Measurements from ENCODE around the gene LRRC26. TPM values are rescaled to one million over a fixed set of nuclear protein-coding genes. Genes with fewer than 3 reads are reported as not detected.

The LRRC26 gene
- total and polyA plus RNA-seq, 2 of the 13 experiments (the other 11 are each of a cell fraction or from before 2014, with no cell fraction given) = not detected

DNA sequence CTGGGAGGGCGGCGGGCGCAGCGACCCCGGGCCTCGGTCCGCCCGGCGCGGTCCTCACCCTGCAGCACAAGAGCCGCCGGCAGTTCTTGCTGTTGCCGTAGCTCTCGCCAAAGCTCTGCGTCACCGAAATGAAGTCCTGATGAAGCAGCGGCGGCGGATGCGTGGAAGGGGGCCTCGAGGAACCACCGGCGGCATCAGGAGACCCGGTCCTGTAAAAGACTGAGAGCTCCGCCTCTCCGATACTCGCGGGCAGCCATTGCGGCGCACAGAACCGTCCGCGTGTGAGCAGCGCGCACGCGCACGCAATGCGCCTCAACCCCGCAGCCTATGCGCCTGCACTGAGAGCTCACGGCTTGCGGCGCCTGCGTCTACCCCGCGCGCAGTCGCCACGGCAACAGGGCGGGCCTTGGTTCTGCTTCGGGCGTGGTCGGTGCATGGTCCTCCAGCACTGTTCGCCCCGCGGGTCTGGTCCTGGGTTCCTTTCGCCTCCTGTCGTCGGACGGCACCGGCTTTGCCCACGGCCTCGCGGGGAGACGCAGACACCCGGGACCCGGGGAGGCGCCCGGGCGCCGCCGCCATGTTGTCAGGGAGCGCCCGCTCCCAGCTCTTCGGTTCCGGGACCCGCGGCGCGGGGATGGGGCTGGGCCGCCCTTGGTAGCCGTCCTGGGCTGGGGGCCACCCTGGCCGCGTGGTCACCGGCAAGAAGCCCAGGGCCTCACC lies 40.2 kb downstream of the LRRC26 start (continued):
- TF ChIP-seq, protein P1, sequence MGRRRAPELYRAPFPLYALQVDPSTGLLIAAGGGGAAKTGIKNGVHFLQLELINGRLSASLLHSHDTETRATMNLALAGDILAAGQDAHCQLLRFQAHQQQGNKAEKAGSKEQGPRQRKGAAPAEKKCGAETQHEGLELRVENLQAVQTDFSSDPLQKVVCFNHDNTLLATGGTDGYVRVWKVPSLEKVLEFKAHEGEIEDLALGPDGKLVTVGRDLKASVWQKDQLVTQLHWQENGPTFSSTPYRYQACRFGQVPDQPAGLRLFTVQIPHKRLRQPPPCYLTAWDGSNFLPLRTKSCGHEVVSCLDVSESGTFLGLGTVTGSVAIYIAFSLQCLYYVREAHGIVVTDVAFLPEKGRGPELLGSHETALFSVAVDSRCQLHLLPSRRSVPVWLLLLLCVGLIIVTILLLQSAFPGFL (CRISPR knock-in tag; IDR thresholded peaks at IDR 0.05) = no peak
- TF ChIP-seq ZBTB20 (CRISPR knock-in tag; IDR thresholded peaks at IDR 0.05; ENCODE audit: borderline replicate concordance, low read depth) (peak; percentile 56; the same call in 1 of the 2 replicates), ZFP36L1 (CRISPR knock-in tag; IDR thresholded peaks at IDR 0.05) (no peak), ZNF713 (CRISPR knock-in tag; IDR thresholded peaks at IDR 0.05) (no peak; the same call in 1 of the 2 replicates), RARA (CRISPR knock-in tag; IDR thresholded peaks at IDR 0.05) (no peak; the same call in 1 of the 2 replicates), ZNF720 (CRISPR knock-in tag; IDR thresholded peaks at IDR 0.05) (no peak), RERE (CRISPR knock-in tag; IDR thresholded peaks at IDR 0.05; ENCODE audit: low read depth) (no peak), RAD51 (IDR thresholded peaks at IDR 0.05; ENCODE audit: borderline replicate concordance) (no peak), TBX2 (CRISPR knock-in tag; IDR thresholded peaks at IDR 0.05; ENCODE audit: borderline replicate concordance) (peak; percentile 58), NR2C2 (CRISPR knock-in tag; IDR thresholded peaks at IDR 0.05; ENCODE audit: borderline replicate concordance) (peak; percentile 46; the same call in 1 of the 2 replicates), ZFP90 (CRISPR knock-in tag; IDR thresholded peaks at IDR 0.05; ENCODE audit: borderline replicate concordance) (no peak)
- TF ChIP-seq, protein P2, sequence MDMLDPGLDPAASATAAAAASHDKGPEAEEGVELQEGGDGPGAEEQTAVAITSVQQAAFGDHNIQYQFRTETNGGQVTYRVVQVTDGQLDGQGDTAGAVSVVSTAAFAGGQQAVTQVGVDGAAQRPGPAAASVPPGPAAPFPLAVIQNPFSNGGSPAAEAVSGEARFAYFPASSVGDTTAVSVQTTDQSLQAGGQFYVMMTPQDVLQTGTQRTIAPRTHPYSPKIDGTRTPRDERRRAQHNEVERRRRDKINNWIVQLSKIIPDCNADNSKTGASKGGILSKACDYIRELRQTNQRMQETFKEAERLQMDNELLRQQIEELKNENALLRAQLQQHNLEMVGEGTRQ (IDR thresholded peaks at IDR 0.05; ENCODE audit: low read depth, low read length) = no peak
- TF ChIP-seq, protein P2 (CRISPR knock-in tag; IDR thresholded peaks at IDR 0.05; ENCODE audit: borderline replicate concordance) = no peak
- TF ChIP-seq, protein P3, sequence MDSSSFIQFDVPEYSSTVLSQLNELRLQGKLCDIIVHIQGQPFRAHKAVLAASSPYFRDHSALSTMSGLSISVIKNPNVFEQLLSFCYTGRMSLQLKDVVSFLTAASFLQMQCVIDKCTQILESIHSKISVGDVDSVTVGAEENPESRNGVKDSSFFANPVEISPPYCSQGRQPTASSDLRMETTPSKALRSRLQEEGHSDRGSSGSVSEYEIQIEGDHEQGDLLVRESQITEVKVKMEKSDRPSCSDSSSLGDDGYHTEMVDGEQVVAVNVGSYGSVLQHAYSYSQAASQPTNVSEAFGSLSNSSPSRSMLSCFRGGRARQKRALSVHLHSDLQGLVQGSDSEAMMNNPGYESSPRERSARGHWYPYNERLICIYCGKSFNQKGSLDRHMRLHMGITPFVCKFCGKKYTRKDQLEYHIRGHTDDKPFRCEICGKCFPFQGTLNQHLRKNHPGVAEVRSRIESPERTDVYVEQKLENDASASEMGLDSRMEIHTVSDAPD (CRISPR knock-in tag; IDR thresholded peaks at IDR 0.05) = 0 out of 2 replicates have a peak, but pooled peaks have one; percentile 42
- TF ChIP-seq, protein P4, sequence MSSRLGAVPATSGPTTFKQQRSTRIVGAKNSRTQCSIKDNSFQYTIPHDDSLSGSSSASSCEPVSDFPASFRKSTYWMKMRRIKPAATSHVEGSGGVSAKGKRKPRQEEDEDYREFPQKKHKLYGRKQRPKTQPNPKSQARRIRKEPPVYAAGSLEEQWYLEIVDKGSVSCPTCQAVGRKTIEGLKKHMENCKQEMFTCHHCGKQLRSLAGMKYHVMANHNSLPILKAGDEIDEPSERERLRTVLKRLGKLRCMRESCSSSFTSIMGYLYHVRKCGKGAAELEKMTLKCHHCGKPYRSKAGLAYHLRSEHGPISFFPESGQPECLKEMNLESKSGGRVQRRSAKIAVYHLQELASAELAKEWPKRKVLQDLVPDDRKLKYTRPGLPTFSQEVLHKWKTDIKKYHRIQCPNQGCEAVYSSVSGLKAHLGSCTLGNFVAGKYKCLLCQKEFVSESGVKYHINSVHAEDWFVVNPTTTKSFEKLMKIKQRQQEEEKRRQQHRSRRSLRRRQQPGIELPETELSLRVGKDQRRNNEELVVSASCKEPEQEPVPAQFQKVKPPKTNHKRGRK (CRISPR knock-in tag; IDR thresholded peaks at IDR 0.05) = no peak

Data from HepG2 (cell line).